Measurements from ENCODE around the gene TMBIM4.

The TMBIM4 gene

DNA sequence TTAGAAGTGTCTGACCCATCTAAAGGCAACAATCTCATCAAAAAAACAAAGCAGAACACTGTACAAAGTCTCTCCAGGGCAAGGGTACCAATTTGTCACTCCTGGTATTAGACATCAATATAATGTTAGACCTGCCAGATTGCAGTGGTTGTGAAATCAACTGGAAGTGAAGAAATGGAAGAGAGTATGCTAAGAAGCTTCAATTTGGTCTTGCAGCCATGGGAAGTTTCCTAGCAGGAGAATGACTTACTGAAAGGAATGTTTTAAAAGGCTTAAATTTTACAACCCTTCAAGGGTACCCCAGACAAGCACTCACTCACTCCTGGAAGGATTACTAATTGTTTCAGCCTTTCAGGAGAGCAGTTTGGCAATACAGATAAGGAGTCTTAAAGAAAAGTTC lies 58.2 kb downstream of the TMBIM4 start:
- no peak for TF ChIP-seq ZNF274 (IDR thresholded peaks at IDR 0.05; ENCODE audit: low read depth, low read length)
- H3K4me3 ChIP-seq (ENCODE audit: low read length), result no peak overlapping the region

GRCh38 chr12:66109056-66109455 lies 60.7 kb downstream of the TMBIM4 start:
- TF ChIP-seq ZNF274 (IDR thresholded peaks at IDR 0.05; ENCODE audit: low read depth, low read length), result no peak

GRCh38 chr12:66108386-66108785 lies 61.4 kb downstream of the TMBIM4 start:
- no peak overlapping the region for H3K4me3 ChIP-seq (ENCODE audit: low read length)
- TF ChIP-seq ZNF274 (IDR thresholded peaks at IDR 0.05; ENCODE audit: low read depth, low read length), result no peak

More at GRCh38 chr12:66109056-66109455, 60.7 kb downstream of the TMBIM4 start:
- no peak overlapping the region for H3K4me3 ChIP-seq (ENCODE audit: low read length)

- no peak overlapping the region for H3K4me3 ChIP-seq (ENCODE audit: low read length)
- no peak for TF ChIP-seq ZNF274 (IDR thresholded peaks at IDR 0.05; ENCODE audit: low read depth, low read length)
Measured at GRCh38 chr12:66107451-66107915, 62.3 kb downstream of the TMBIM4 start.

GRCh38 chr12:66103016-66103913 lies 66.5 kb downstream of the TMBIM4 start:
- no peak for TF ChIP-seq ZNF274 (IDR thresholded peaks at IDR 0.05; ENCODE audit: low read depth, low read length)
- no peak overlapping the region for H3K4me3 ChIP-seq (ENCODE audit: low read length)

DNA sequence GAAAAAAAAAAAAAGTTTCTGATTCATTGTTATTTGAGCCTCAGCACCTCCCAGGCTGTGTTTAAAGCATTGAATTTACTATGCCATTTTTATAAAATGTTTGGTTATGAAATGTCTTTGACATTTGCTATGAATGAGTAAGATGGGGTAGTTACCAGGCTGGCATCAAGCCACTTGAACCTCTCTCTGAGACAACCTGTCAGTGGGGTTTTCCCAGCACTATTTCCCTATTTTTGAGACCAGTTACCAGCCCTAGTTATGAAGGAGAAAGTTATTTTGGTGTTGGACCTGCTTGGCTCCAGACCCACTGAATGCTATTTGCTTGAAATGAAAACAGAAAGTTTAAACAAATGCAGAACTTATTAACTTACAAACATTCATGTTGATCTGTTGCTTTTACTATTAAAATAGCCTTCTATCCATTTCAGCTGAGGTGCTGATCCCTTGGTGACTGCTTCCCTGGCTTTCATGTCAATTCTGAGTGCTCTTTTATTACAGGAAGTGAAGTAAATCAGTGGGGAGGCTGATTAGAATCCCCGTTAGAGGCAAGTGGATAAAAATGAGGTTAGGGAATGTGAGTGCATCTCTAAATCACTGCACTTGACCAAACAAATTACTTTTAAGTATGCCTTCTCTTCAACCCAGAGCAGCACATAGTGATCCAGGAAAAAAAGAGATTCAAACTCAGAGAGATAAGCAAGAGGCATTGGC lies 77.1 kb downstream of the TMBIM4 start:
- no peak for TF ChIP-seq ZNF274 (IDR thresholded peaks at IDR 0.05; ENCODE audit: low read depth, low read length)
- no peak overlapping the region for H3K4me3 ChIP-seq (ENCODE audit: low read length)

DNA sequence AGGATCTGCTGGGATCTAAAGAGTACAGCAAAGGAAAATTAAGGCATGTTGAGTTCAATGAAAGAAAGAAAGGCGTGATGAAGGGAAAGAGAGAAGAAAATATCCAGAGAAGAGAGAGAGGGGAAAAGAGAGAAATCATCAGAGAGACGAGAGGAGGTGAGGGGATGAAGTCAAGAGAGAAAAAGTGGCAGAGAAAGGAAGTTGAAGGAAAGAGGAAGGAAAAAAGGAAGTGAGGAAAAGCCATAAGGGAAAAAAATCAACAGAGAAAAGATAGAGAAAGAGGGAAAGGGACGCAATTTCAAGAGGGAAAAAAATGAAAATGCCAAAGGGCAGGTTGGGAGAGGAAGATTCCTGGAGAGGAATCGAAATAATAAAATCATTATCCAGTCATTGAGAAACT lies 79.6 kb downstream of the TMBIM4 start:
- no peak overlapping the region for H3K4me3 ChIP-seq (ENCODE audit: low read length)
- no peak for TF ChIP-seq ZNF274 (IDR thresholded peaks at IDR 0.05; ENCODE audit: low read depth, low read length)

- no peak overlapping the region for H3K4me3 ChIP-seq (ENCODE audit: low read length)
- TF ChIP-seq ZNF274 (IDR thresholded peaks at IDR 0.05; ENCODE audit: low read depth, low read length), result no peak
Measured at GRCh38 chr12:66087365-66087943, 82.3 kb downstream of the TMBIM4 start.

DNA sequence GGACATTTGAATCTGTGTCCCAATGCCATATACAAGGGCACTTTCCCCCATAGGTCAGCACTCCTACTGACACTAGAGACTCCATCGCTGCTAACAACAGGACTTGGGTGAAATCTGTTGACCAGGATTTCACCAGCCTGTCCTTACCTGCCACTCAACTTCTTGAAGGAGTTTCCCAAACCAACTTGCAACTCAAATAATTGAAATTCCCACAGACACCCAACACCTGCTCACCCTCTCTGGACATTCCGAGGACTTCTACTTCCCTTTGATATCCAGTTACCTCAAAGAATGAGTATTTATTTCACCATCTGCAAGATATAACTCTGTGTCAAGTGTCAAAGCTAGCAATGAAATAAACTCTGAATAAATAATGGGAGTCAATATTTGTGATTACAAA lies 83.8 kb downstream of the TMBIM4 start:
- TF ChIP-seq ZNF274 (IDR thresholded peaks at IDR 0.05; ENCODE audit: low read depth, low read length), result no peak
- H3K4me3 ChIP-seq (ENCODE audit: low read length), result no peak overlapping the region
